Kasumi-1 (cell line): Measurements from ENCODE around the gene CSNK1A1L.

Source experiments
- DNase-seq, 2 experiments: peaks; one replicate each; lab custom pipeline; 2025; lab: John Stamatoyannopoulos, UW

CSNK1A1L gene

DNA sequence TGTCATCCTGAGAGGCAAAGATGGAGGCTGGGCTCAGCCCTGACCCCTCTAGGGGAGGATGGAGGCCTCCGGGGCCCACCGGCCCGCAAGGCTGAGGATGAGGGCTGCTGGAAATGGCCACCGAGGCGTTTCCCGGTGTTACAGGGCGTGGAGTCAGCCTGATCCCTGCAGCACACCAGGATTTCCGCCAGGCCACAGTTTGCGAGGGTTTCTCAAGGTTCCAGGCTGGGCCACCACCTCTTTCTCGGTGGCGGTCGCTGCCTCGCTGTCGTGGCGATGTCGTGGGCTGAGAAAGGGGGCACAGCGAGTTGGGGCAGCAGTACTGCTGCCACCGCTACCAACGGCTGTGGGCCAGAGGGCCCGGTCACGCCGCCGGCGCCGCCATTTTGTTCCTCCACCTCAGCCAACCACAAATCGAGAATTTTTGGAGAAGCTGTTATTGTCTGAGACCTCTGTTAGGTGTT is at the start of gene CSNK1A1L:
CSNK1A1L (minus strand) TSS at position 414 of the 464 bp plus-strand sequence; CDS start at position 6, 408 bp downstream.
- no peak for DNase-seq

- no peak for DNase-seq
These were observed 43.9 kb upstream of the CSNK1A1L start for GRCh38 chr13:37149380-37149779.

GRCh38 chr13:37148501-37148900 is 43.0 kb upstream of the CSNK1A1L start:
- DNase-seq = no peak

- DNase-seq = no peak
These were observed 39.2 kb upstream of the CSNK1A1L start for GRCh38 chr13:37144661-37145060.

- no peak for DNase-seq
These were observed 38.4 kb upstream of the CSNK1A1L start for GRCh38 chr13:37143911-37144310.

DNA sequence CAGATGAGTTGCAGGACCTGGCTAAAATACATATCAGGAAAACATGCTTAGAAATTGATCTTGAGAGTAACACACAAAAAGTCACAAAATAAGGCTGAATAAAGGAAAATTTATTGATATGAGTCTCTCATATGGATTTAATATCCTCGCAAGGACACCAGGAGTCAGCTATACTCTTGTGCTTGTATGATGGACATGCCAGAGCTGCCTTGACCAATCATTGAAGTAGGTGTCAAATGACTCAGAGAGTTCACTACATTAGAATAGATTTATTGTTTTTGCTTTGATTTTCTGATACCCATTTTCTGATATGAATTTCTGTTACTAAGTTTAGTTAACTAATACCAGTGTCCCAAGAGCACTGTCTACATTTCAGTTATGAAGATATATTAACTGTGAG is 37.4 kb upstream of the CSNK1A1L start:
- DNase-seq = no peak

- DNase-seq = no peak
These were observed 35.5 kb upstream of the CSNK1A1L start for GRCh38 chr13:37141011-37141410.

DNA sequence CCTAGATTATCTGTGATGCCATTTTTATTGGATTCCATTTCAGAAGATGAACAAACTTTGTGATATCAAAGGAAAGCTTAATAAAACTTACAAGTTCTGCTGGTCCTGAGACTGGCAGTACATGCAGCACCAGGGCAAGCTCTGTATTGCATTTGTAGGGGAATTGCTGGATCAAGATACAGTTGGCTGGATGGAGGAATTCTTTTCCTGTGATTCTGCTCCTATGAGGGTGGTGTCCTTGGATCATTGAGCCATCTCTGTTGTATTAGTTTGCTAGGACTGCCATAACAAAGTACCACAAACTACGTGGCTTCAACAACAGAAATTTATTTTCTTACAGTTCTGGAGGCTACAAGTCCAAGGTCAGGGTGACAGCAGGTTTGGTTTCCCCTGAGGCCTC is 33.9 kb upstream of the CSNK1A1L start:
- DNase-seq = no peak

- DNase-seq = no peak
These were observed 33.5 kb upstream of the CSNK1A1L start for GRCh38 chr13:37138926-37139325.

GRCh38 chr13:37138169-37138568 is 32.7 kb upstream of the CSNK1A1L start:
- DNase-seq = peak in 1 of 2 experiments; percentile 0

DNA sequence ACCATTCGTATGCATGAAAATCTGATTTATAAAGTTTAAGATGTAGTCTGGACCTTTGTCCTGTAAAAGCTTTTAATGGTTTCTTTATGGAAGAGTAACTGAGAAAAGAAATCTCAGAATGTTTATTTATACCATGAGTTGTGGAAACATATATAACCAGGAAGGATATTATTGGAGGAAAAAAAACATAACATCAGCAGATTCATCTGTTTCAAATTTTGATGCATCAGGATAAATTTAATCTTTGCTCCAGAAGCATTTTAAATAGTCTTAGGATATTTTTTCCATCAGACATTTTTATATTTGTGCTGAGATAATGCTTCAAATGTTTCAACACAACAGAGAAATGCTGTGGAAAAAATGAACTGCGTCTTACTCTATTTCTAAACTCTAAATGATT is 31.2 kb upstream of the CSNK1A1L start:
- DNase-seq = no peak

DNA sequence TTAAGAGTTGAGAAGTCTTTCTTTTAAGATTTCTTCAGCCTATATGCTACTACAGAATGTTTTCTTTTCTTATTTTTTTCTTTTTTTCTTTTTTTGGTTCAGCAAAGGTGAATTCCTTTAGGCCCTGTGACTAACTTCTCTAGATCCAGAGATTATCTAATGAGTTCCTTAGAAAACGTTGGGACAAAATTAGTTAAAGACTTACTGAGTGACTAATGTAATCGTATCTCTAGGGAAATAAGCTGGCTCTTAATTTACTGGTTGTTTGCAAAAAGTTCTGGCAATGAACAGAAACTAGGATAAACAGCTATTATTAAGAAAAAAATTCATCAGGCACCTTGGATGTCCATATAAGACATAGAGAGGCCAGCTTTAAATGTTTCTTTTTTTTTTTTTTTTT is 30.7 kb upstream of the CSNK1A1L start:
- no peak for DNase-seq

DNA sequence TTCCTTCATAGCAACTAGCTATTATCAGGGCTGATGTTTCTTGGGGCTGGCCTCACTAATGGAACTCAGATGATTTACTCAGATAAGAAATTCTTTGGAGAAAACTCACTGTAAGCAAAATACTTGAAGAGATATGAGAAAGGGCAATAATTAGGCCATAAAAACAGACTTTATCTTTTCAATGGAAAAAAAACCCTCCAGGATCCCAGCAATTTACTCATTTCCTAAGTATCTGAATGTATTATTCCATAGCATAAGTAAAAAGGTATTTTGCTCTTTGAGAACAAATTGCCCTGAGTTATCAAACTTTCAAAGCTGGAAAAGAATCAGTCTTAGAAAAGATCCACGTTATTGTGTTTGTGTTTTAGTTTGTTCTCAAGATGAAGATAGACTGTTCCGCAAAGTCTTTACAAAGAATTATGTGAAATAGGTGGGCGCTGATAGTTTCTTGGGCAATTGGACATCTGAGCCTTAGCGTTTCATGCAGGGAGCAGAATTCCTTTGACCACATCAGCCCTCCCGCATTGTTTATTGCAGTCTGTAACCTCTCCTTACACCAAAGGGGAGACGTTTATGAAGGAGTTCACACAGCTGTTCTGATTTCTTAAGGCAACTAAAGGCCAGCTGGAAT is 29.1 kb upstream of the CSNK1A1L start:
- DNase-seq = no peak

DNA sequence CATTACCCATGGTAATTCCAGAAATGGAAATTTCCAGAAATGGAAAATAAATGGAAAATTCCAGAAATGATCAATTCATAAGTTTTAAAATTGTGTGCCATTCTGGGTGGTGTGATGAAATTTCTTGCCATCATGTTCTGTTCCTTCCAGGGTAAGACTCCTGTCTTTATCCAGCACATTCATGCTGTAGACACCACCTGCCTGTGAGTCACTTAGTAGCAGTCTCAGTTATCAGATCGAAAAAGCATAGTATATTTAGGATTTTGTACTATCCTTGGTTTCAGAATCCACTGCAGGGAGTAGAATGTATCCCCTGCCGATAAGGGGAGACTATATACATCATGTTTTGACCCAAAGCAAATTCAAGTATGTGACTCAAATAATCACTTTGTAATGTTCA is 26.7 kb upstream of the CSNK1A1L start:
- no peak for DNase-seq

DNA sequence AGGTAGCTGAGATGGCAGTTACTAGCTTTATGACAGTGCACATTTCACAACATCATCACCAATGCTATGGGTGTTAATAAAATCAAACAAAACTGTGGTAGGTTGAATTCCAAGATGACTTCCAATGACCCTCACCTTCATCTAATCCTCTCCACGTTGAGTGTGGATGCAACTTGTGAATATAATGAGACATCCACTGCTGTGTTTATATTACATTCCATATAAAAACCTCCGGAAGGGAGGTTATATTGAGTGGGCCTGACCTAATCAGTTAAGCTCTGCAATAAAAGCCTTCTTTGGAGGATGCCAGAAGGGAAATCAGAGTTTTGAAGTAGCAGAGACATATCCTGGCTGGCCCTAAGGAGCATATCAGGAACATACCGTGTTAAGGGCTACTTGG is 25.6 kb upstream of the CSNK1A1L start:
- DNase-seq = no peak

DNA sequence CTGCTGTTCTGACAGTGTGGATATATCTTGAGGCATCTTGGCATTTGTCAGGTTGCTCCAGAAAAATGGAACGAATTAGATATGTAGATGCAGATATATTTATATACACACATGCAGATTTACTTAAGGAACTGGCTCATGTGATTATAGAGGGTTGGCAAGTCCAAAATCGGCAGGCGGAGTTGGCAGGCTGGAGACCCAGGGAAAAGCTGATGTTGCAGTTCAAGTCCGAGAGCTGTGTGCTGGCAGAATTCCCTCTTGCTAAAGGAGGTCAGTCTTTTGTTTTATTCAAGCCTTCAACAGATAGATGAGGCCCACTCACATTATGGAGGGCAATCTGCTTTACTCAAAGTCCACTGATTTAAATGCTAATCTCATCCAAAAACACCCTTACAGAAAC is 24.4 kb upstream of the CSNK1A1L start:
- no peak for DNase-seq

GRCh38 chr13:37127691-37128241 is 22.3 kb upstream of the CSNK1A1L start:
- no peak for DNase-seq

- no peak for DNase-seq
These were observed 17.9 kb upstream of the CSNK1A1L start for GRCh38 chr13:37123337-37123736.

DNA sequence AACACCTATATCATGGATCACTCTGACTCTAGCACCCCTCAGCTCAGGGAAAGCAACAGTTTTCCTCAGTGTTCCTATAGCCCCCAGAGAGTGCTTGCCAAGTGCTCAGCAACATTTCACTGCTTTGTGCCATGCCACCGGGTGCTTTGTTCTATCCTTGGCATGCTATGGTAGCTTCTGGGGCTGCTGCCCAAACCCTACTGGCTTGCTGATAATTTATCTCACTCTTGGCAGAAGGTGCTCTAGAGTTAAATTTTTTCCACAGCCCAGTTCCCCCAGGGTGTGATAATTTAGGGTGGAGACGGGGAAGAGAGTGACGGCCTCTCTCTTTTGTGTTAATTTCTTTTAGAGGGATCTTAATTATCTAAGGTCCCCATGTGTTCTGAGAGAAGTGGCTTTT is 12.6 kb upstream of the CSNK1A1L start:
- no peak for DNase-seq

- DNase-seq = no peak
These were observed 8.8 kb upstream of the CSNK1A1L start for GRCh38 chr13:37114250-37114649.

DNA sequence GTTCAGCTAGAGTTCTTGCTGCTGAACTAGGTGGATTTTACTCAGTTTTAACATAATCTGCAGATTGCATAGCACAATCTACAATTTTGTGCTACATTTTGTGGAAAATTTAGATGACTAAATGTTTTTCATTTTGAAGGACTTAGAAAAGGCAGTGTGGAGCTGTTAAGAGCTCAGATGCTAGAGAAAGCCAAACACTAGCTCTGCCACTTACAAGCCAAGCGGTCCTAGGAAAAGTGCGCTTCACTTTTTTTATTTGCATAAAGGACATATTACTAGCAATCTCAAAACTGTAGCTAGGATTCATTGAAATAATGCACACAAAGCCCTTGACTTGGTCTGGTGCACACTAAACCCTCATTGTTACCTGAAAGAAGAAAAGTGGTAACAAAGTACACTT is 8.1 kb upstream of the CSNK1A1L start:
- DNase-seq = no peak

DNA sequence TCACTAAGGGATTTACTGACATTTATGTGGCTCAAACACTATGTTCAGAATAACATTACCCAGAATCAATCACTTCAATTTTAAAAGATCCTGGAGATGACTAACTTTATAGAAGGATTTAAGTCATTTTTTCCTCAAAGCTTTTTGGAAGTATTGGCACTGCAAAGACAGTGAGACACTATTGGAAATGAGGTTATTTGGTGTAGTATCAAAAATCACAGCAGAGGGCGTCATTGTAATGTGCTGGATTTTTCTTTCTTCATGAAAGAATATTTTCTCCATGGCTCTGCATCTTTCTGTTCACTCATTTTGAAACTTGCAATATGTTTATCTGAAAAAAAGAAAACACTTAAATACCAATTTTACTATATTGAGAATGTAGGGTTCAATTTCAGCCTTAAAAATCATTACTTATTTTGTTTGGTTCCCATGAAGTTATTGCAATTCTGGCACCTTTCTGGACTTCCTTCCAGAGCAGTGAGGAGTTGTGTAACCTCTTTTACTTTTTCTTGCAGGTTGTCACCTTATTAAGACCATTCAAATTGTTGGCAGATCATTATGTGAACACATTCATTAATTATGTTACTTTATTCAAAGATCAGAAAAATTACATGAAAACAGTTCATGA is 3.7 kb upstream of the CSNK1A1L start:
- DNase-seq = peak; percentile 8 to 52

DNA sequence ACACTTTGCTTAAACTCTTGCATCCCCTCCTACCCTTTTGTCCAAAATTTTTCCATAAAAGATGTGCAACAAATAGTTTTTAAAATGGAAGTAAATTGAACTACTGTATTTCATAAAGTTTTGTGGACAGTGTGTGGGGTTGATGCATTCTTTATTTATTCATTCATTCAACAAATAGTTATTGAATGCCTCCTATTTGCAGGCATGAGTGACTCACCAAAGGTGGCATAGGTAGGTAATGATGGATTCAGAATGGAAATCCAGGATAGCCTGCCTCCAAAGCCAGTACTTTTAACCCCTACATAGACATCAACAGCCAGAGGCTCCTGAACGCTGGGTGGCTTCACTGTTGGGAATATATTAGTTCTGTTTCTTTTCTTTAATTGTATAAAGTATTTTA is 2.4 kb upstream of the CSNK1A1L start:
- DNase-seq = no peak

DNA sequence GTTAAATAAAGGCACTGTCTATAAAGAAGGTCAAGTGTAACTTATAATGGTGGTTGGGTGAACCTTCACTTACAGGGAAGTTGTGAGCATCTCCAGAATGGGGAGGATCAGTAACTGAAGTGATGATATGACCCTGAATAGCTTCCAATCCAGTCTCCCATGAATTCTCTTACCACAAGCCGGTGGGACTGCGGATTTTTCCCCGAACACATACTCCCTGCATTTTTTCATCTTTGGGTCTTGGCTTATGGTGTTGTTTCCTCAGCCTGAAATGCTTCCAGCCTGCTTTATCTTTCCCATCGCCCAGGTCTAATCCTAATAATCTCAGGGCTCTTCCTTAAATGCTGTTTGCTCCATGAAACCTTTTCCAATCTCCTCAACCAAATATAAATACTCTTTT is 2.0 kb upstream of the CSNK1A1L start:
- no peak for DNase-seq
